DMS153 treated with DMSO at 0.1 percent for 48 hours (cell line): ENCODE data around the gene NUDT2.

ENCODE experiments used
- DNase-seq: peaks from one replicate; lab custom pipeline; 2025; ENCODE audit not compliant: unreplicated experiment; lab: John Stamatoyannopoulos, UW

NUDT2 gene

DNA sequence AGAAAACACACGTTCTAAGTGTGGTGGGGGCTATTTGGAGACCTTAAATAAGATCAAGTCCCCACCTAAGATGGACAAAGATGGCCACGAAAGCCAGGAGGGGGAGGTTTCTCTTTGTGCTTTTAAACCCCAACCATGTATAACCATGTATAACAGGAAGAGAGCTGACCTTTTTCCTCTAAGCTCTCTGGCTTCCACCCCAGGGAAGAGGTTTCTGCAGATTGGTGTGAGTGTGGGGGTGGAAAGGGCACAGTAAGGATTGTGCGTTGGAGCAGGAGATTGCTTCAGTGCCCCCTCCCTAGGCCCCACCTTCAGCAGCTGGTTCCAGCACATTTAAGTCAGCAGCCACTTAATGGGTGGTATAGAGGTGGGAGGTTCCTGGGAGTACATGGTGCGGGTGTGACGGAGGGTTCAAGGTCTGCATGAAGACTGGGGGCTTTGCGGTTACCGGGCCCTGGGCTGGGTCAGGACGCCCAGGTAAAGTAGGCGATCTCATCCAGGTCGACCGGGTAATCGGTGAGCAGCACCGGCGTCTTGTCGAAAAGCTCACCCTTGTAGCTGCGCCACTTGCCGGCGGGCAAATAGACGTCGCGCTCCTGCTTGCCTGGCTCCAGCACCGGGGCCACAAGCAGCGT is 41.1 kb downstream of the NUDT2 start:
- DNase-seq, result no peak

DNA sequence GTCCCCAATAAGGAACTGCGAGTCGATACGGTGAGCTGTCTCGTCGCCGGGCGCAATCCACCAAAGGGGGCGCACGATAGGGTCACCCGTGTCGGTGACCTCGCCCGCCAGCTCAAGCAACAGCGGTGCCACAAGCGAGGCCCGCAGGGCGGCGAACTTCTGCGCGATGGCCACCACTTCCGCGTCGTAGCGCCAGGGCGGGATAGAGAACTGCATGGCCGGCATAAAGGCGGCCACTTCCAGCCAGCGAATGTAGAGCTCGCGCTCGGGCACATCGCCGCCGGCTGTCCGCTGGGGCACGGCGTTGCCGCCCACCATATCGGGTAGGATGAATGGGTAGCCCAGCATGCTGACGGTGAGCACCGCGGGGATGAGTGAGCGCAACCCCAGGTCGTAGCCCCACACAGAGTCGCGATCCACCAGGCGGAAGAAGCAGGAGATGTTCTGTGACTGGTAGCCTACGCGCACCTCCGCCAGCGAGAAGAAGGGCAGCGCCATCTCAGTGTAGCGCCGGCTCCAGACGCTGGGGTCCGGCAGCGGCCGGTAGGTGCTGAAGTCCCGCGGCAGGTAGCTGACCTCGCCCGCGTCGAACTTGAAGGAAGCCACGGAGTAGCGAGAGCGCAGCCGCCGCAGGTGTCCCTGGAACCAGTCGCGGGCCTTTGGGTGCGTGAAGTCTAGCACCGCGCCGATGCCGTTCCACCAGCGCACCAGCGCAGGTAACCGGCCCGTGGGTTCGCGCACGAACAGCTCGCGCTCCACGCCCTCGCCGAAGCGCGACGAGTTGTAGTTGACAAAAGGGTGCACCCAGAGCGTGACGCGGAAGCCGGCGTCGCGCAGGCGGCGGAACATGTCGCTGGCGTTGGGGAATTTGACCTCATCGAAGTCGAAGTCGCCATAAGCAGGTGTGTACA is 41.9 kb downstream of the NUDT2 start:
- DNase-seq, result no peak

DNA sequence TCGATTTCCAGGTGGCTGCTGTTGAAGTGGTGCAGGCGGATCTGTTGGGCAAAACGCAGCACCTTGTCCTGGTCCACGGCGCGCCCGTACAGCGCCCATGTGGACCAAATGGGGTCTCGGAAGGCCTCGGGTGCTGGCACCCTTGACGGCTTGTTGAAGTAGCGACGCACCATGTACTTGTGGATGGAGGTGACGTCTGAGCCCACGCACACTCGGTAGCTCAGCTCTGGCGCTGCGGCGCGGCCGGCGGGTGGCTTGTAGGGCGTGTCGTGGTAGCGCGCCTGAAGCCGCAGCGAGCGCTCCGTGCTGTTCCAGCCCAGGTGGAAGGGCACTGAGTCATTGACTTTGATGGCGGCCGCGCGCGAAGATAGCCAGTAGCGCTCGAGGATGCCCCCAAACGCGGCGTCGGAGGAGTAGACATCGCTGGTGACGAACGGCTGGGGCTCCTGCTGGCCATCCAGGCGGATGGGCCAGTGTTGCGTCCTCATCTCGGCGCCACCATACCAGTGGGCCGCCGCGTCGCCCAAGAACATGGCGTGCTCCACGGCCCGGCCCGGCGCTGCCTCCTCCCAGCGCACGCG is 42.6 kb downstream of the NUDT2 start:
- no peak for DNase-seq

- no peak for DNase-seq
Observed at GRCh38 chr9:34372467-34373011, 43.2 kb downstream of the NUDT2 start.

- no peak for DNase-seq
Observed at GRCh38 chr9:34373749-34374148, 44.4 kb downstream of the NUDT2 start.

GRCh38 chr9:34374339-34374738 is 45.0 kb downstream of the NUDT2 start:
- no peak for DNase-seq

- DNase-seq, result peak; percentile 23
Observed at GRCh38 chr9:34374905-34375552, 45.7 kb downstream of the NUDT2 start.

GRCh38 chr9:34375901-34376595 is 46.7 kb downstream of the NUDT2 start:
- peak; percentile 21 for DNase-seq

DNA sequence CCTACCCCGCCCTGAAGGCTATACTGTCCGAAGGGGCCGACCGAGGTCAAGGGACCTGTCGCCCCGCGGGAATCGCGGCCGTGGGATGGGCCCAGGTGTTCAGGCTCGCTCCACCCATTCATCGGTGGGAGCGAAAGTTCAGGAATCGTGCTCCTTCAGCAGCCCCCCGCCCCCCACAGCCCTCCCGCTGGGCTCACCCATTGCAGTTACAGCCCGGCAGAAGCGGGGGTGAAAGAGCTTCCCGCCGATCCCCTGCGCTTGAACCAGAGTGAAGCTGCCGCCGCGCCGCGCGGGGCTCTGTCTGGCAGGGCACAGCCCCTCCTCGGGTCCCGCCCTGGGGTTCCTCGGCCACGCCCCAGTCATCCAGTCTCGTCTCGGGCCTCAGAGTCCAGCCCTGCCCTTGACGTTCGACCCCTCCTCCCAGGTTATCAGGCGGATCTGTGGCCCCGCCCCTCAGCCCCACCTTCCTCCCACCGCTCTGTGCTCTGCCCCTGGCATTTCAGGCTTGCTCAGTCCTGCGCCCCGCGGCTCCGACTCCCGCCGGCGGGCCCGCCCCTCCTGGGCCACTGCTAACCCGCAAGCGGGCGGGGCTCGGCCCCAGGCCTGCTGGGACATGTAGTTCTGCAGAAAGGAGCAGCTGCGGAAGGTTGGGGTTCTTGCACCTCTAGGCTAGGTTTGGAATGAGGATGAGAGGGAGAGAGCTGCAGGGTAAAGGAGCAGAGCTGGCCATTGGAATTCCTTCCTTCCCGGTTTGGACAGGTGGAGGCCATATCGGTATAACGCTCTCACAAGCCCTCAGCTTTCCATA is 47.4 kb downstream of the NUDT2 start, which contains the start of gene MYORG:
TSS of gene MYORG (minus strand) at position 303 of the 808 bp plus-strand sequence. CDS start 3,955 bp downstream, outside the sequence.
- DNase-seq, result peak; percentile 96

DNA sequence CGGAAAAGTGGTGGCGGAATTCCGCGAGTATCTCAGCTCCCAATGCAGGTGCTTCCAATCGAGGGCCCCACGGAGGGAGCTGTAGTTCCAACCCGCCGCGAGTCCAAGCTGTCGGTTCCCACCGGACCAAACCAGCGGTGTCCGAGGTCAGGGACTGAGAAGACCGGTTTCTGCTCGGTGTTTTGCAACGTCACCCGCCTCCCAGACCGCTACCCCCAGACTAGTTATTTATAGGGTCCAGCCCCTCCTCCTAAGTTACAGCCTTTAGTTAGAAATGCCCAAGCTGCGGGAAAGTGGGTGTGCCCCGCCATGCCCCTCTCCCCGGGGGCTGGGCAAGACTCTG is 48.0 kb downstream of the NUDT2 start:
- no peak for DNase-seq

- no peak for DNase-seq
Observed at GRCh38 chr9:34378376-34379060, 49.1 kb downstream of the NUDT2 start.

GRCh38 chr9:34379334-34380033 is 50.1 kb downstream of the NUDT2 start:
- DNase-seq, result peak; percentile 82

DNA sequence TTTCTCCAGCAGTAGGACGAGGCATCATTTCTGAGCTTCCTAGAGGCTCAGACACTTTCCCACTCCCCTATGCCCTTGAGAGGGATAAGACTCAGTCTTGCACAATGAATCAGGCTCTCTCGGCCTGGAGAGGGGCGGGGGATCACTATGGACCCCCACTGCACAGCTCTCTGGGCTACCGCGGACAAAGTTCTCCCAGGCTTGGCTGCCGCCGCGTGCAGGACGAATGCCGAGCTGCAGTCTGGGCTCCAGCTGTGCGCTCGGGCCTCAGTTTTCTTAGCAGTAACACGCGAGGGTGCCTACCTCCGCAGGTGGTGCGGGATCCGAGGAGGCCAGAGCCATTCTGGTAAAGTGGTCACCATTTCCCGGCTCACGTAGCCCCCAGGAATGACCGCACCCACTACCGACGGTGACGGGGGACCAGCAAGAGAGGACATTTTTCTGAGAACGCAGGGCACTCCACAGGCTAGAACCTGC is 50.7 kb downstream of the NUDT2 start:
- DNase-seq, result no peak

DNA sequence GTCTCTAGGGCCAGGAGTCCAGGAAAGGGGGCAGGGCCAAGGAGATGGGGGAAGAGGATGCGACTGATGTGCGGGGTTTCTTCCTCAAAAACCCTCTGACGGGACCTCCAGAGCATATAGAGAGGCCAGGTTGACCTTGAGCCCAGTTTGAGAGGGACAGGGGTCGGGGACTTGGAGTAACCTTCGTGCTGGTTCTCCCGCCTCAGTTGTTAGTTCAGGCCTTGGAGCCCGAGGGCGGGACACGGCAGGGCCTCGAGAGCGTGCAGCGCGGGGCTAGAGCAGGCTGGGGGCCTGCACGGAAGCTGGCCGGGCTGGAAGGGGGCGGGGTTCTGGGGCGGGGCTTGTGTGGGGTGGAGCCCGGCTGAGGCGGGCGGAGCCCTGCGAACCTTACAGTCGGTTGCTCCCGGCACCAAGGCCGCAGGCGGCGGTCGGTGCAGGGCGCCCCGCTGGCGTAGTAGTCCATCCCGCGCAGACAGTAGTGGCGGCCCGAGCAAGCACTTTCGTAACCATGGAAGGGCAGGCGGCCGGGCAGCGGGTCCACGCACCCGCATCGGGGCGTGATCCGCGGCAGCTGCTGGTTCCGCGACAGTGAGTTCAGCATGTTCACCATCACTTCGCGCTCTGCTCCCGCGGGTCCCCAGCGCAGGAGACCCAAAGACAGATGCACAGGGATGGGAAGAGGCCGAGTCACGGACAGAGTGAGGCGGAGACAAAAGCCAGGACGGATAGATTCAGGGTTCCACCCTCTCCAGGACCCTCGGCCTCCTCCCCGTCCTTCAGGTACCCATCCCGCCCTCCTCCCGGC is 51.3 kb downstream of the NUDT2 start:
- peak; percentile 42 for DNase-seq

- DNase-seq, result peak; percentile 17
Observed at GRCh38 chr9:34381323-34381722, 52.0 kb downstream of the NUDT2 start.

DNA sequence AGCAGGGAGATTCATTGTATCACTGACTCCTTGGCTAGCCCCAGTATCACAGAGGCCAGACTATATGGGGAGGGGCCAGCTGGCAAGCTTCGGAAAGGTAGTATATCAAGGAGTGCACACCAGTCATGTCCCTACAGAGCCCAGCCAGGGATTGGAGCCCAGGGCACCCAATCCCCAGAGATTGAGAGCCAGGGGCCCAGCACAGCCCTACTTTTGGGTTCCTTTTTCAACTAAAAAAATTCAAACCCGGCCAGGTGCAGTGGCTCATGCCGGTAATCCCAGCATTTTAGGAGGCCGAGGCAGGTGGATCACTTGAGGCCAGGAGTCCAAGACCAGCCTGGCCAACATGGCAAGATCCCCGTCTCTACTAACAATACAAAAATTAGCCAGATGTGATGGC is 52.7 kb downstream of the NUDT2 start:
- no peak for DNase-seq

DNA sequence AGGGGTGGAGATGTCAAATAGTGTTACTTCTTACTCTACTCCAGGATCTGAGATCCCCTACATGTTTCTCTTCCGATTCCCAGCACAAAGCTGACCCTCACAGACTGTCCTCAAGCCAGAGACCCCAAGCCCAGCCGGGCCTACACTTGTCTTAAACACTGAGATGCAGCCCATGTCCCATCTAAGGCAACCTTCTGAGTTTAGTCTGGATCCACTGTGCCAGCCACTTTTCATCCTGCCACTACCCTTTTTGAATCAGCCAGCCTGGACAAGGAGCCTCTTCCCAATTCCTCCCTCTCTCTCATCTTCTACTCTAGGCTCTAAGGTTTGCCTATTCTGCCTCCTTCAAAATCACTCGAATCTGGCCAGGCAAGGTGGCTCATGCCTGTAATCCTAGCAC is 53.5 kb downstream of the NUDT2 start:
- DNase-seq, result no peak

- no peak for DNase-seq
Observed at GRCh38 chr9:34383904-34384303, 54.5 kb downstream of the NUDT2 start.
